HG03025 (cell line): Measurements from ENCODE around the gene DPY30.
"Not testable (repeated sequence)": the region's sequence is repeated elsewhere in the genome, so short reads cannot be mapped to it uniquely, and the experiment has no call there.

ENCODE experiments used
- ATAC-seq: cut with Tn5 transposase; IDR thresholded peaks from one replicate; pipeline ENCODE4 v1.9.1; 2021; ENCODE audit warnings: mild to moderate bottlenecking, moderate library complexity; ENCODE audit not compliant: unreplicated experiment, low FRiP score

The DPY30 gene

GRCh38 chr2:32039447-32040219 lies at the start of gene DPY30:
TSS of gene DPY30 (minus strand) at chr2:32039805. CDS start at chr2:32039456, 349 bp downstream.
- peak; percentile 86 for ATAC-seq

GRCh38 chr2:32074134-32074506 lies 34.5 kb upstream of the DPY30 start:
- ATAC-seq: no peak

GRCh38 chr2:32067549-32067948 lies 27.9 kb upstream of the DPY30 start:
- ATAC-seq: no peak

GRCh38 chr2:32064713-32065112 lies 25.1 kb upstream of the DPY30 start:
- no peak for ATAC-seq

GRCh38 chr2:32064021-32064601 lies 24.5 kb upstream of the DPY30 start:
- peak; percentile 1 for ATAC-seq

GRCh38 chr2:32063310-32064020 lies 23.9 kb upstream of the DPY30 start, which contains the start of gene SPAST:
TSS of gene SPAST (plus strand) at chr2:32063556. CDS start at chr2:32063832, 276 bp downstream.
- peak; percentile 96 for ATAC-seq

- no peak for ATAC-seq
These were observed 22.6 kb upstream of the DPY30 start for GRCh38 chr2:32061973-32062861.

GRCh38 chr2:32061430-32061829 lies 21.8 kb upstream of the DPY30 start:
- no peak for ATAC-seq

GRCh38 chr2:32060266-32060665 lies 20.7 kb upstream of the DPY30 start:
- ATAC-seq: no peak

GRCh38 chr2:32058130-32058529 lies 18.5 kb upstream of the DPY30 start:
- ATAC-seq: no peak

- ATAC-seq: not testable (repeated sequence)
These were observed 15.0 kb upstream of the DPY30 start for GRCh38 chr2:32054583-32054982.

- no peak for ATAC-seq
These were observed 12.3 kb upstream of the DPY30 start for GRCh38 chr2:32051836-32052439.

GRCh38 chr2:32043561-32043960 lies 4.0 kb upstream of the DPY30 start:
- ATAC-seq: no peak

GRCh38 chr2:32034198-32034887 lies 5.3 kb downstream of the DPY30 start:
- ATAC-seq: not testable (repeated sequence)

- ATAC-seq: not testable (repeated sequence)
These were observed 20.7 kb downstream of the DPY30 start for GRCh38 chr2:32018789-32019482.

- no peak for ATAC-seq
These were observed 26.7 kb downstream of the DPY30 start for GRCh38 chr2:32012872-32013271.

- no peak for ATAC-seq
These were observed 28.1 kb downstream of the DPY30 start for GRCh38 chr2:32011485-32011960.

- ATAC-seq: peak; percentile 64
These were observed 28.7 kb downstream of the DPY30 start, which contains the start of gene MEMO1 for GRCh38 chr2:32010670-32011484. TSS of gene MEMO1 (minus strand) at chr2:32011008. CDS start at chr2:32010247, 761 bp downstream.
